Measurements from ENCODE around the gene ATR. TPM values are rescaled to one million over a fixed set of nuclear protein-coding genes. Genes with fewer than 3 reads are reported as not detected.
A peak's percentile ranks its signal among the peaks of the same experiment; 100 is the strongest.
"Not testable (repeated sequence)": the region's sequence is repeated elsewhere in the genome, so short reads cannot be mapped to it uniquely, and the experiment has no call there.

The ATR gene
- polyA plus RNA-seq, 1 donor: 11.1 TPM

DNA sequence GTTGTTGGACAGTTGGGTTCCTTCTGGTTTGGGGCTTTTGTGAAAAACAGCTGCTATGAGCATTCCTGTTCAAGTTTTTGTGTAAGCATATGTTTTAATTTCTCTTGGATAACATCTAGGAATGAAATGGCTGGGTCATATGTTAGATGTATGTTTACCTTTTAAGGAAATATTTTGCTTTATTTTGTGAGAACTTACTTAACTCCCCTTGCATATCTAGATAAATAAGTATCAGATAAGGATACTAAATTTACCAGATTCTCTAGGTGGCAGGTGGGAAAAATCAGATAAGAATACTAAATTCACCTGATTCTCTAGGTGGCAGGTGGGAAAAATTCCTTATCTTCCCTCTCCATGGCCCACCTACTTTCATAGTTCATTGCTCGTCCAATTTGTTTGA lies 16.6 kb upstream of the ATR start:
- no peak for DNase-seq (ENCODE audit: low read depth)

GRCh38 chr3:142592268-142592667 lies 13.7 kb upstream of the ATR start:
- DNase-seq (ENCODE audit: low read depth): not testable (repeated sequence)

DNA sequence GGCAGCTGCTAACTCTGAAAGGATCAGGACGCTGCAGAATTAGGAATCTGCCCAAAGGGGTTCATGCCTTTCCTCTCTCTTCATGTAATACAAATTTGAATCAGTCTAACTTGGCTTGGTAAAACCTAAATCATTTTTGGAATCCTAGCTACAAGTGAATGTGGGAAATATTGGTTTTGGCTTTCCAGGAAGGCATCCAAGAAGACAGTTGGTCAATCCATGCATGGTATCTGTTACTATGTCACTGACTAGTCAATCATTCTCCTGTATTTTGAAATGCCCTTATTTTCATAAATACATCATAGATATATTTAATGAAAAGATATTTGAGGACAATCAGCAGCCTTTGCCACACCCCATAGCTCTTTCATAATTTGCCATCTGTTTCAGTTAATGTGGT lies 10.2 kb upstream of the ATR start:
- no peak for DNase-seq (ENCODE audit: low read depth)

DNA sequence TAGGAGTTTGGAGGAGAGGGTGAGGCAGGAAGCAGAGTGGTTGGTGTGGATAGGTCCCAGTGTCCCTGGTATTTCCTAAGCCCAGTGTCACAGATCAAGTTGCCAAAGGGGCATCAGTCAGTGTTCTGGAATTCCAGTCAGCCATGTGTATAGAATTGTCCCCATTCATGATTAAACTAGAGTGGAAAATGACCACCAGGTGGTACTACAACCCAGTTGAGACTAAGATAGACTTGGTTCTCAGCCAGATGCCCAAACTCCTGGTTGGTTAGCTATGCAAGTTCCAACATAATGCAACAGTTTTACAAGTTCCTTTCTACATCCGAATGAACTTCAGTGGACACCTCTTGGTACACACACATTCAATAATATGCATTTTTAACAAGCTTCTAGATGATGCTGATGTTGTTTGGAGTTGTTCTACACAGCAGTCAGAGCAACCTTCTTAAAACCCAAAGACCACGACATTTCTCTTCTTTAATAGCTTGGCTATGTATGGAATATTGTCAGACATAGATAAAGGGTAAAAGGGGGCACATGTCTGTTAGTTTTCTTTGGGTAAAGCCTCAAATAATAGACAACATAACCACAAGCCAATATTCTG lies 8.4 kb upstream of the ATR start:
- peak; percentile 11 for DNase-seq (ENCODE audit: low read depth)

- DNase-seq (ENCODE audit: low read depth): not testable (repeated sequence)
Measured at GRCh38 chr3:142581070-142581469, 2.5 kb upstream of the ATR start.

DNA sequence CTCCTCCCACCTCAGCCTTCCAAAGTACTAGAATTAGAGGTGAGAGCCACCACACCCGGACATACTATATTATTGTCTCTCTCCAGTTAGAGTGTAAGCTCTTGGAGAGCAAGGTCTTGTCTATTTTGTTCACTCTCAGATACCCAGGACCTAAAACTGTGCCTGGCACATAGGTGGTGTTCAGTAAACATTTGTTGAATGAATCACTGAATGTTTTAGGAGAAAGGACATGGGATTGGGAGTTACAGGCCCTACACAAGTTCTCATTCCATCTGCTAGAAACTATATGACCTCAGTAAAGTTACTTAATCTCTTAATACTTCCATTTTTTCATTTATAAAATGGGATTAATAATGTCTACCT lies 1.5 kb upstream of the ATR start:
- DNase-seq (ENCODE audit: low read depth): no peak

DNA sequence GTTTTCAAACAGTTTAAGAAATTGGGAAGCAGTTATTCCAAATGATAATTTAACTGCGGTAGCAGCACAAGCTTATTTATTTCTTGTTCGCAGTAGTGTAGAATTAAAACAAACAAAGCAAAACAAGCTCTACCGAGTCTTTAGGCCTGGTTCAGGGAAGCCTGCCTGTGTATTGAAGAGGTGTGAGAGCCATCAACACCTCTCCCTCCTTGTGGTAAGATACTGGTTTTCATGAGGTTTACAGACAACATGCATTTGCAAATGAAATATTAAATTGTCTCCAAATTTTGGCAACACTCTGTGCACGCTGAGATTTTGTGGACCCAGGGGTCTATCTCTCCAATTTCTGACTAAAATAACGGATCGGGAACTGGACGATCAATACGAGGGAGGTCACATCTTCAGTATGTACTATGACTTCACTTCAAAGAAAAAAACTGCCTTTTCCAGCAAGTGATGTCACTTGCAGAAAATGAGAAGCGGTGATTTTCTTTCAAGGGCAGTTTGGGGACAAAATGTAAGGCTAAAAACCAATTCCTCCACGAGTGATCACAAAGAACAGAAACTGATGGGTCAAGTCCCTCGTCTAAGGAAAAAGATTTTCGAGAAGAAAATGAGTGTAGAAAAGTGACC lies 721 bp downstream of the ATR start:
- no peak for DNase-seq (ENCODE audit: low read depth)

- DNase-seq (ENCODE audit: low read depth): no peak
Measured at GRCh38 chr3:142576792-142577191, 1.7 kb downstream of the ATR start.

DNA sequence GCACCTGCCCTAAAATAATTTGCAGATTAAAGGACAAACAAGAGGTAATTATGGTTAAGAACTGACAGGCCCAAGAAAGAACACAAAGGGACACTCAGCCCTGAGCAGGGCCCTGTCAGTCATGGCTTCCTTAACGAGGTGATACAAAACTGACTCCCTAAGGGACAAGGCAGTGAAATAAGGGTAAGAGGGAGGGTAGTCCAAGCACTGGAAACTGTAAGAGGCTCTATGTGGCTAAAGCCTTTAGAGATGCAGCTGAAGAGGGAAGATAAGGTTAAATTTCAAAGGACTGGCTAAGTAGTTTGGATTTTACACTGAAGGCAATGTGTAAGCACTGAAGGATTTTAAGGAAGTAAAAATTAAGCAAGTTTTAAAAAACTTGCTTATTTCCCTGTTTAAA lies 3.9 kb downstream of the ATR start:
- DNase-seq (ENCODE audit: low read depth): no peak

GRCh38 chr3:142574223-142574622 lies 4.3 kb downstream of the ATR start:
- DNase-seq (ENCODE audit: low read depth): not testable (repeated sequence)

DNA sequence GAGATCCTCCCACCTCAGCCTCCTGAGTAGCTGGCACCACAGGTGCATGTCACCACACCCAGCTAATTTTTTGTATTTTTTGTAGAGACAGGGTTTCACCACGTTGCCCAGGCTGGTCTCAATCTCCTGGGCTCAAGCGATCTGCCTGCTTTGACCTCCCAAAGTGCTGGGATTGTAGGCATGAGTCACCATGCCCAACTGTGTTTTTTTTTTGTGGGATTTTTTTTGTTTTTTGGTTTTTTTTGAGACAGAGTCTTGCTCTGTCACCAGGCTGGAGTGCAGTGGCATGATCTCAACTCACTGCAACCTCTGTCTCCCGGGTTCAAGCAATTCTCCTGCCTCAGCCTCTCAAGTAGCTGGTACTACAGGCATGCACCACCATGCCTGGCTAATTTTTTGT lies 9.1 kb downstream of the ATR start:
- not testable (repeated sequence) for DNase-seq (ENCODE audit: low read depth)

- no peak for DNase-seq (ENCODE audit: low read depth)
Measured at GRCh38 chr3:142568393-142569017, 10.0 kb downstream of the ATR start.

- no peak for DNase-seq (ENCODE audit: low read depth)
Measured at GRCh38 chr3:142566096-142566495, 12.4 kb downstream of the ATR start.

DNA sequence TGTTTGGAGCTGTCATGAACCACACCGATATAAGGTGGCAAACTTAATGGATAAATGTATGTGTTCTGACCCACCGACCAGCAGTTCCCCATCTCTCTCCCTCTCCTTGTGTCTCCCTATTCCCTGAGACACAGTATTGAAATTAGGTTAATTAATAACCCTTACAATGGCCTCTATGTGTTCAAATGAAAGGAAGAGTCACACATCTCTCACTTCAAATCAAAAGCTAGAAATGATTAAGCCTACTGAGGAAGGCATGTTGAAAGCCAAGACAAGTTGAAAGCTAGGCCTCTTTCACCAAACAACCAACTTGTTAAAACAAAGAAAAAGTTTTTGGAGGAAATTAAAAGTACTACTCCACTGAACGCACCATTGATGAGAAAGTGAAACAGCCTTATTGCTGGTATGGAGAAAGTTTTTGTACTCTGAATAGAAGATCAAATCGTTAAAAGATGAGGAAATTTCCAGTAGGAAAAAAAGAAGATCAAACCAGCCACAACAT lies 15.0 kb downstream of the ATR start:
- DNase-seq (ENCODE audit: low read depth): no peak

- DNase-seq (ENCODE audit: low read depth): no peak
Measured at GRCh38 chr3:142560118-142560517, 18.4 kb downstream of the ATR start.

DNA sequence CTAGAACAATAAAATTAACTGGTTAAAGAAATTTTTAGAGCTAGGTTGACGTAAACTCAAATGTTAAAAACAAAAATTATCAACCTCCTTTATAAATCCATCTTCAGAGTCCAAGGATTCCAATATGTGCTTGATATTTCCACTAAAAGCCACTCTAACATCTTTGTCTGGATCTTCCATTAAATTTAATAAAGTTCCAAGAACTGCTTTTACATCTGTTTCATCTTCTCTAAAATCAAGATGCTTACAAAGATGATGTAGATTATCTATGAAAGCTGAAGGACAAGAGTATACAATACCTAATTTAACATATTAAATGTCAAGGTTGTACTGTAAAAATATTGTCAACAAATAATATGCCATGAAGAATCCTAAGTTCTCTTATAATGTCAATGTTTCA lies 24.8 kb downstream of the ATR start:
- DNase-seq (ENCODE audit: low read depth): no peak

- DNase-seq (ENCODE audit: low read depth): not testable (repeated sequence)
Measured at GRCh38 chr3:142552579-142552978, 26.0 kb downstream of the ATR start.

GRCh38 chr3:142549986-142550385 lies 28.5 kb downstream of the ATR start:
- no peak for DNase-seq (ENCODE audit: low read depth)

- DNase-seq (ENCODE audit: low read depth): no peak
Measured at GRCh38 chr3:142543307-142543706, 35.2 kb downstream of the ATR start.

GRCh38 chr3:142542054-142542453 lies 36.5 kb downstream of the ATR start:
- no peak for DNase-seq (ENCODE audit: low read depth)

DNA sequence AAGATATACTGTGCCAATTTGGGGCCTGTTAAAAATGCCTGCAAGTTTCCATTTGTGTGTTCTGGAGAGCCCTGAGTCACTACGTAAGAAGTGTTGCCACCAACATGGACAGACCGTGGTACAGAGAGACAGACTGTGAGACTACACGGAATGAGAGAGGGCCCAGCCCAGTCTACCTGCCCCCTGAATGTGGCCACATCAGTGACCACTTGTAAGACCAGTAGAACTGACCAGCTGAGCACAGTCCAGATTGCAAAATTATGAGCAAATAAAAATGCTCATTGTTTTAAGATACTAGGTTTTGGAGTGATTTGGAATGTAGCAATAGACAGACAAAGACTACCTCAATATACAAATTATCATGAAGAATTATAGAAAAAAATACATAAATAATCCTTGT lies 42.0 kb downstream of the ATR start:
- DNase-seq (ENCODE audit: low read depth): no peak

DNA sequence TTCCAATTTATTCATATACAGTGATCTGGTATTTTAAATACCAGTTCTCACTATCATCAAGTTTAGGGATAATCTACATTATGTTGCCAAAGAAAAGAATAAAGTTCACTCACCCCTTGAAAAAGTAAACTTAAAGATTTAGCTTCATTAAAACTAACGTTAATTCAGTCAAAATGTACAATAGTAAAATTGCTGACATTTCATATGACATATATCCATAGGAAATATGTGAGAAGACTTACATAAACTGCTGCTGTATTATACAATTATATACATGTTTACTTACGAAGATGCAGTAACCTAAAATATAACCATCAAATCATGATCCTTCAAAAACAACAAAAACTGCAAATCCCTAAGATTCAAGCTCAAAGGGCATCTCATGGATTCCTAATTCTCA lies 44.0 kb downstream of the ATR start:
- DNase-seq (ENCODE audit: low read depth): no peak

- DNase-seq (ENCODE audit: low read depth): no peak
Measured at GRCh38 chr3:142530296-142530695, 48.2 kb downstream of the ATR start.

Measured in forelimb muscle (tissue), 1 donor.